ENCODE results near the gene KCNK4. TPM values are rescaled to one million over a fixed set of nuclear protein-coding genes. Genes with fewer than 3 reads are reported as not detected.

The KCNK4 gene
- polyA plus RNA-seq, 1 donor (not counting 4 experiments of a cell fraction or from before 2014, with no cell fraction given), result not detected

GRCh38 chr11:64269540-64270220, 21.4 kb upstream of the KCNK4 start:
- Histone ChIP-seq H3K4me1 (ENCODE audit: control insufficient read depth, extremely low read depth, insufficient read depth, low read length) (peaks cover 55% of the 10 kb centered on the region), H3K27me3 (ENCODE audit: control insufficient read depth, extremely low read depth, insufficient read depth, low read length) (no peaks in the 10 kb centered on the region), H3K9me1 (ENCODE audit: control insufficient read depth, extremely low read depth, insufficient read depth, low read length) (no peaks in the 10 kb centered on the region), H3K9me3 (ENCODE audit: control insufficient read depth, low read depth, low read length) (no peaks in the 10 kb centered on the region), H4K20me1 (ENCODE audit: control insufficient read depth, extremely low read depth, insufficient read depth, low read length) (no peaks in the 10 kb centered on the region), H3K4me3 (ENCODE audit: control insufficient read depth in 2 of 3, extremely low read depth in 1 of 3, insufficient read depth in 2 of 3, low read depth in 1 of 3, low read length in 3 of 3) (peak overlapping the region; percentile 35 to 76 (median 70)), H3K36me3 (ENCODE audit: control insufficient read depth in 2 of 2, extremely low read depth in 1 of 2, insufficient read depth in 2 of 2, low read length in 2 of 2) (peaks cover 10 to 27% of the 10 kb centered on the region in 2 experiments), H3K9ac (ENCODE audit: control insufficient read depth, extremely low read depth, insufficient read depth, low read length) (peak overlapping the region; percentile 72), H2AFZ (ENCODE audit: control insufficient read depth, low read length) (no peak overlapping the region), H3K4me2 (ENCODE audit: control insufficient read depth, extremely low read depth, insufficient read depth, low read depth, low read length) (peak overlapping the region; percentile 87), H3K79me2 (ENCODE audit: control insufficient read depth, insufficient read depth, low read length) (no peaks in the 10 kb centered on the region), H3K27ac (ENCODE audit: control insufficient read depth, insufficient read depth, low read length) (peak overlapping the region; percentile 78)
- FAIRE-seq (no peak), DNase-seq (ENCODE audit: low read depth, low spot score) (peak; percentile 97)
- TF ChIP-seq CTCF (optimal IDR thresholded peaks at IDR 0.05 in 1 of 3, IDR thresholded peaks at IDR 0.05 in 1 of 3, conservative IDR thresholded peaks at IDR 0.05 in 1 of 3; ENCODE audit: extremely low read depth in 1 of 3, insufficient read depth in 2 of 3, low read length in 3 of 3) (no peak), EZH2 (IDR thresholded peaks at IDR 0.05; ENCODE audit: low read length) (no peak)
- dilution Hi-C loops (cut with MboI; ENCODE audit: extremely low pct_ligation_motif_present, low sequenced_read_pairs), result no loop called here

GRCh38 chr11:64275031-64275800, 15.9 kb upstream of the KCNK4 start:
- Histone ChIP-seq H3K9ac (ENCODE audit: control insufficient read depth, extremely low read depth, insufficient read depth, low read length) (no peak overlapping the region), H3K4me2 (ENCODE audit: control insufficient read depth, extremely low read depth, insufficient read depth, low read depth, low read length) (no peak overlapping the region), H3K79me2 (ENCODE audit: control insufficient read depth, insufficient read depth, low read length) (peaks cover 7% of the 10 kb centered on the region), H3K4me3 (ENCODE audit: control insufficient read depth in 2 of 3, extremely low read depth in 1 of 3, insufficient read depth in 2 of 3, low read depth in 1 of 3, low read length in 3 of 3) (no peak overlapping the region), H3K9me1 (ENCODE audit: control insufficient read depth, extremely low read depth, insufficient read depth, low read length) (no peaks in the 10 kb centered on the region), H3K9me3 (ENCODE audit: control insufficient read depth, low read depth, low read length) (no peaks in the 10 kb centered on the region), H3K36me3 (ENCODE audit: control insufficient read depth in 2 of 2, extremely low read depth in 1 of 2, insufficient read depth in 2 of 2, low read length in 2 of 2) (peaks cover 6 to 9% of the 10 kb centered on the region in 2 experiments), H3K4me1 (ENCODE audit: control insufficient read depth, extremely low read depth, insufficient read depth, low read length) (peaks cover 31% of the 10 kb centered on the region), H4K20me1 (ENCODE audit: control insufficient read depth, extremely low read depth, insufficient read depth, low read length) (no peaks in the 10 kb centered on the region), H3K27ac (ENCODE audit: control insufficient read depth, insufficient read depth, low read length) (no peak overlapping the region), H3K27me3 (ENCODE audit: control insufficient read depth, extremely low read depth, insufficient read depth, low read length) (no peaks in the 10 kb centered on the region), H2AFZ (ENCODE audit: control insufficient read depth, low read length) (no peak overlapping the region)
- no peak for DNase-seq (ENCODE audit: low read depth, low spot score)
- dilution Hi-C loops (cut with MboI; ENCODE audit: extremely low pct_ligation_motif_present, low sequenced_read_pairs), result no loop called here
- TF ChIP-seq EZH2 (IDR thresholded peaks at IDR 0.05; ENCODE audit: low read length) (no peak), CTCF (optimal IDR thresholded peaks at IDR 0.05 in 1 of 3, IDR thresholded peaks at IDR 0.05 in 1 of 3, conservative IDR thresholded peaks at IDR 0.05 in 1 of 3; ENCODE audit: extremely low read depth in 1 of 3, insufficient read depth in 2 of 3, low read length in 3 of 3) (no peak)
- no peak for FAIRE-seq
